ENCODE results near the gene PREPL.
A peak's percentile ranks its signal among the peaks of the same experiment; 100 is the strongest.
"Not testable (repeated sequence)": the region's sequence is repeated elsewhere in the genome, so short reads cannot be mapped to it uniquely, and the experiment has no call there.

PREPL gene

DNA sequence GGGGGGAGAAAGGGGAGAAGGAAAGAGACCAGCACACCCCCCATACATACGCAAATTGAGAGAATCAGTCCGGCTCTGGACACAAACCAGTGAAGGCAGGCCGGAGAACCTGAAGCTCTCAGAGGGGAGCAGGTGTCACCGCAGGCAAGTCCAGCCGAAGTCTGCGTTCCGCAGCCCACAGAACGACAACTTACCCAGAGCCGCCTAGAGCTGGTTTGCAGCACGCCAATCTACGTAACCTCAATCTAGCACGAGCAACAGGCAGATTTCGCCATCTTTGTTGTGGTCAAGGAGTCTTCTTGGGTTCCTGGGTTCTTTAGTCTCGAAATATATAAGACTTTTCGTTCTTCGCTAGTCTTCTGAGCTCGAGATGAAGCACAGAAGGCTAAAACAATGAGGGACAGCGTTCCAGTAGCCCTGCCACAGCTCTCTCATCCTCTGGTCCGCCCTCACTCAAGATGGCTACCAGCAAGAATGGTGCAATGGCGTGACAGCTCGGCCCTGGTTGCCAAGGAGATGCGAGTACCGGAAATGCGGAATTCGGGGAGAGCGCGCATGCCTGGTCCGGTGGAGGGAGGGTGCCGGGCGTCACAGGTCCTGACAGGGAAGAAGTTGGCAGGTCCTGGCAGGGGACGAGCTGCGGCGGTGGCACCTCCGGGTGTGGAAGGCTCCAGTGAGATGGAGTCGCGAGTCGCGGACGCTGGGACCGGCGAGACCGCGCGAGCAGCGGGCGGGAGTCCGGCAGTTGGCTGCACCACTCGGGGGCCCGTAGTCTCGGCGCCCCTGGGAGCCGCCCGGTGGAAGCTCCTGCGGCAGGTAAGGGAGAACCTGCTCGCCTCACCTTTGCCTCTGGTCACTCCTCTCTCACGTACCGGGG, at the start of gene PREPL, which contains the start of gene CAMKMT:
Gene PREPL, minus strand, starts transcription at position 165 of the 877 bp plus-strand sequence. CDS start 15,152 bp downstream, outside the sequence.
Gene CAMKMT, plus strand, starts transcription at position 618 of the 877 bp plus-strand sequence.
- DNase-seq: peak; percentile 96 to 97

- no peak for DNase-seq
These were observed 37.1 kb upstream of the PREPL start for GRCh38 chr2:44398243-44398897.

DNA sequence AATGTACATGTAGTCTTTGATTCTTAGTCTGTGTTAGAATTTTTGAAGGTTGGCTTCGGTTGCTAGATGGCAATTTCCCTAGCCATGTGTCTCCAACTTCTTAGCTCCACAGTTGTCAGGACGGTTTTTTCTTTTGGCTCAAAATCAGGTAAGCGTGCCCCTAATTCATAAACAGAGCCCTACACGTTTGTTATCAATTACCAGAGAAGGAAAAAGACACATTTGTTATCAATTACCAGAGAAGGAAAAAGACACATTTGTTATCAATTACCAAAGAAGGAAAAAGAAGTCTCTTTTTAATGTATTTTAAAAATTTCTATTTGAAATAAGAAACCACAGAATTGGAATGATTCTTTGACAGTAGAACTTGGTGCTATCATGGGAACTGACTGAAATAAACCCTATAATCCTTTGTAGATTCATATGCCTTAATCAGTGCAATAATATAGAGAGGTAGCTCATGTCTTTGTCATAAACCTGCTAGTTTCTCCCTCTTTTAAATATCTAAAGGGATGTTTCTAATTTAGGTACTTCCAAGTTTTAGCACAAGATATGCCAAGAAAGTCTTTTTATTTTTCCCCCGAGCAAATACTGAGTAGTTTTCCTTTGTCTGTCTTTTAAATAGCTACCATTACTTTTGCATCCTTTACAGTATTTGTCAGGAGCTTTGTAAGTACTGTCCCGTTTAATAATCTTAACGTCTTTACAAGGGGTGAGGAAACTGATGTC, 36.3 kb upstream of the PREPL start:
- DNase-seq: no peak

- peak in 1 of 2 donors; percentile 19 for DNase-seq
These were observed 31.1 kb upstream of the PREPL start for GRCh38 chr2:44392338-44392943.

- no peak for DNase-seq
These were observed 28.6 kb upstream of the PREPL start for GRCh38 chr2:44389895-44390294.

- DNase-seq: no peak
These were observed 27.6 kb upstream of the PREPL start for GRCh38 chr2:44388877-44389276.

DNA sequence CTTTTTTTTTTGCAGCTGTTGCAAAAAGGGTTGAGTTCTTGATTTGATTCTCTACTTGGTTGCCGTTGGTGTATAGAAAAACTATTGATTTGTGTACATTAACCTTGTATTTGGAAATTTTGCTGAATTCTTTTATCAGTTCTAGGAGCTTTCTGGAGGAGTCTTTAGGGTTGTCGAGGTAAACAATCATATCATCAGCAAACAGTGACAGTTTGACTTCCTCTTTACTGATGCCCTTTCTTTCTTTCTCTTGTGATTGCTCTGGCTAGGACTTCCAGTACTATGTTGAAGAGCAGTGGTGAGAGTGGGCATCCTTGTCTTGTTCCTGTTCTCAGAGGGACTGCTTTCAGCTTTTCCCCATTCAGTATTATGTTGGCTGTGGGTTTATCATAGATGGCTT, 23.9 kb upstream of the PREPL start:
- not testable (repeated sequence) for DNase-seq

DNA sequence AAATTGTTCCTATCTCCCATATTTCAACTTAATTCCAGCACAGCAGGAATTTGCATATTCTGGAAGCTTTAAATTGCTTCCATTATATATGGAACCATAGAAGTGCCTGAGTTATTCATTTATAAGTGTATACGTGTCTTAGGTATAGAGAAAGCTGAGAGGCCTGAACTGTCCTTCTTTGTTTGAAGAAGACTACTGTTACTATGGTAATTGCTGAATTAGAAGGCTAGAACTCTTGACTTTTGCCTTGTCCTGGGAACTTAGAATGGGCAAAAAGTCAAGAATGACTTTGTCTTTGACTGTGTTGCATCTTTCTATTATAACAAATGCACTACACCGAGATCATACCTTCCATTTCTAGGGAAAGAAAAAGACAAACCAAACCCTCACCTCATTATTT, 16.2 kb upstream of the PREPL start:
- no peak for DNase-seq

DNA sequence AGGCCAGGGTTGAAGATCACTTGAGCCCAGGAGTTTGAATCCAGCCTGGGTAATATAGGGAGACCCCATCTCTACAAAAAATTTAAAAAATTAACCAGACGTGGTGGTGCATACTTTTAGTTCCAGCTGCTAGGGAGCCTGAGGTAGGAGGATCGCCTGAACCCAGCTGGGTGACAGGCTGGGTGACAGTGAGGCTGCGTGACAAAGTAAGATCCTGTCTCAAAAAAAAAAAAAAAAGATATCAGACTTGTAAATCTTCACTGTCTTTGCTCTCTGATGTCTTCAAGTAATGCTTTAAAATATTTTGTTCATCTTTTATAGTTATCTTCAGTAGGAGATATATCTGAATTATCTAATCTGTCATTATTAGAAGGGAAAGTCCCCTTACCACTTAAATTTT, 11.0 kb upstream of the PREPL start:
- no peak for DNase-seq

GRCh38 chr2:44371445-44371844, 10.2 kb upstream of the PREPL start:
- DNase-seq: no peak

- no peak for DNase-seq
These were observed 8.1 kb upstream of the PREPL start for GRCh38 chr2:44369392-44369791.

DNA sequence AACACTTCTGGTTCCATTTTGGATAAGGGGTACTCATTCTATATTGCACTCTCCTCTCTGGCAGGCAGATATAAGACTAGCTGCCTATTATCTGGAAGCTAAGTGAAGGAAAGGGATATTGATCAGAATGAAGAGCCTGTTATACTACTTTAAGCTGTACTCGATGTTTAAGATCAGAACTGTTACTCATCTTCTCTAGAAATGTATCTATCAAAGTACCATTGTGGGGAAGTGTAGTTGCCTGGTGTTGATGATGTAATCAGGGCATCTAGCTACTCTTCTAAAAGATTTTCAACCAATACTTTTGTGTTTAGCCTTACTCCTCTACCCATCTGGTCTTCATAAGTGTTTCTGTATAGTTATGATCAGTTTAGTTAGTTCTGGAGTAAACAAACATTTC, 6.3 kb upstream of the PREPL start:
- DNase-seq: no peak

DNA sequence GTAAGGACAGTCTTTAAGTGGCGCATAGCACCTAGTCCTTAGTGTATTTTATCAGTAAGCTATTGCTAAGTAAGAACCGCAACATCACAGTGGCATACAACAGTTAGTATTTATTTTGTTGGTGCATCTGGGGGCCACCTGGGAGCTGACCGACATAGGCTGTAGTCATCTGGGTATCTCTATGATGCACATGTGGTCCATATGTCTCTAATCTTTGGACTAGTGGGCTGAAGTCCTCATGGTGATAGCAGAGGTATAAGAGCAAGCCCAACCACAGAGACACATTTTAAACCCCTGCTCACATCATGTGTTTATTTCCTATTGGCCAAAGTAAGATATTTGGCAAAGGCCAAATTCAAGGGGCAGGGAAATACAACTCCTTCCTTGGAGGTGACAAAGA, 3.3 kb upstream of the PREPL start:
- DNase-seq: no peak

DNA sequence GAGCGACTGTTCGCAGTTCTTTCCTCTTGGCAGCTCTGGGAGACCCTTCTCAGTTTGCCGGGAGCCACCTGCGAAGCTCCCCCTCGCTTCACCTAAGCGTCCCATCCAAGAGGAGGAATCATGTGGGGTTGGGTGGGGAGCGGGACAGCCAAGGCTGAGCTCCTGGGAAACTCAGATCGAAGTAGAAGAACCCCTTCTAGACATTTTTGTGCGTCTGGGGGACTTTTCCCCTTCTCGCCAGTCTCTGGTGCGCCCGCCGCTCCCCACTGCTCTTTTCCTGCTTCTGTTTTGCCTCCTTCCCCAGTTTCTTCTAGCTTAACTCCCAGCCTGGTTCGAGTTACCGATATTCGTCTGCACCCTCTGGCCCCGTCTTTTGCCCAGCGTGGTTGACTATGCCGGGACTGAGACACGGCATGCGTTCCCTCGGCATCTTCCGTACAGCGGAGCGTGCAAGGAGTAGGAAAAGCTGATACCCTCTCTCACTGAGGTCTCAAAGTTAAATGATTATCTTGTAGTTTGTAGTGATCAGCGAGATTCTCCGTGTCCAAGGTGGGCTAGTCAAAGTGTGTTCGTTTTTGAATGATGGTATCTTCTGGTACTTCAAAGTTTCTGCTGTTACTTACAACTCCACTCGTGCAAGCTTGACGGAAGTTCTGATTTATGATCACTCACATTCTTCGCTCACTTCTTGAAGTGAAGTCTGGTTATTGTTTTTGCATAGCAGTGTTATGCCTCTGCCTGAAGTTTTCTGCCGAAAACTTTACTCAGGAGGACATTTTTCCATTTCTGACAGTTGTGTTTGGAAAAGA, 1.1 kb upstream of the PREPL start:
- peak; percentile 49 to 55 for DNase-seq

DNA sequence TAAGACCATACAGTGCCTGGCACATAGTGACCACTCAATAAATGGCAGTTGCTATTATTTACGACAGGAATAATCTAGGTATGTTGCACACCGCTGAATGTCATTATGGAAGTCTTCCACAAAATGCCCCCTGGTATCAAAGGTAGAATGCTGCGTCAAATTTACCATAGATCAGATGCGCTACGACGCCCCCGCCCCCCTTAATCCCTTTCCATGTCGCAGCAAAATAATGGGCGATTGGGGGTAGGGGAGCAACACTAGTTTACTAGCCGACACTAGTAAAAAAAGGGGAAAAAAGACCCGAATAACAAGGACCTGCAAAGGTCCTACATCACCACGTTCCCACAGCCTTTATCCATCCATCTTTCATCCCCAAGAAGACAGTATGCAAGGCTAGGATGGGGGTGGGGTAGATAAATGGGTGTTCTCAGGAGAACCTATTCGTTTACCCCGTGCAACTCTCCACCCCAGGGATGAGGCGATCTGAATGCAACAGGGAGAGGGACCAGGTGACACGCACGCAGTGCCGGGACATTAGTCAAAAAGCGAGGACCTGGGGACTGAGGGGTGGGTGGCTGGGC, 455 bp downstream of the PREPL start:
- DNase-seq: no peak

DNA sequence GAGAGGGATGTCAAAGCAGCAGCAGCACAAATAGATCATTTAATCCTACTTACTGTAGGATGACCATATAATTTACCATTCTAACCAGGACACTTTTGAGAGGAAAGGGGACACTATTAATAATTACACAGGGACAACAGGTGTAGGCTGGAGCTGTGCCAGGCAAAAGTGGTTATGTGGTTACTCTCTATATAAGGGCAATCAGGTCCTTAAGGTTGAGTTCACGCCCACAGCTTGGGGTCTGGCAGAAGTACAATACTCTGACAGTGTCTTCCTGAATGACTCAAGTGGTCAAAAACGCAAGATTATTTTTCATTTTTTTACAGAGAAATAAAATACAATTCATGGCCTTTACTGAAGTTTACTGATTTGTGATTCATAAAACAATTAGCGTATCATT, 2.8 kb downstream of the PREPL start:
- DNase-seq: no peak

GRCh38 chr2:44354761-44355160, 6.5 kb downstream of the PREPL start:
- DNase-seq: no peak

DNA sequence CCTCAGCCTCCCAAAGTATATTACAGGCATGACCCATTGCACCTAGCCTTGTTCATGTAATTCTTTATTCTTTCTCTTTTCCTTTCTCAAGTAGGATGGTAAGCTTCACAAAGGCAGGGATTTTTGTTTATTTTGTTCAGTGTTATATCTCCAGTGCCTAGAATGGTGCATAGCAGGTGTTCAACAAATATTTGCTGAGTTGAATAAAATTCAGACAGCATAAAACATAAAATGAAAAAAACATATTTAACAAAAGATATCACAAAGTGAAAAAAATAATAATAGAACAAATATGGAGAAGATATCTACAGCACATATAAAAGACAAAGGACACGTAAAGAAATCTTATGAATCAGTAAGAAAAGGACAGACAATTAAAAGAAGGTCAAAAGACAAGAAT, 8.8 kb downstream of the PREPL start:
- no peak for DNase-seq

DNA sequence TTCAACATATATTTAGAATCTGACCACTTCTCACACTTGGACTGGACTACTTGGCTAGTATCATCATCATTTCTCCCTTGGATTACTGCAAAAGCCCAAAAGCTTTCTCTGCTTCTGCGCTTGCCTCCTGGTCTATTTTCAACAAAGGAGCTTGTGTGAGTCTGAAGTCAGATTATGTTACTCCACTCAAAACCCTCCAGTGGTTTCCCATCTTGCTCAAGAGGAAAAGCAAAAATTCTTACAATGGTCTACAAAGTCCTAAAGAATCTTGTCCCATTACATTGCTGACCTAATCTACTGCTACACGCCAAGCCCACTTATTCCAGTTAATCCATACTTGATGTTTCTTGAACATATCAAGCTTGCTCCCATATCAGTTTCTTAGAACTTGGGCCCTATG, 9.6 kb downstream of the PREPL start:
- DNase-seq: no peak

GRCh38 chr2:44351088-44351487, 10.2 kb downstream of the PREPL start:
- DNase-seq: no peak

DNA sequence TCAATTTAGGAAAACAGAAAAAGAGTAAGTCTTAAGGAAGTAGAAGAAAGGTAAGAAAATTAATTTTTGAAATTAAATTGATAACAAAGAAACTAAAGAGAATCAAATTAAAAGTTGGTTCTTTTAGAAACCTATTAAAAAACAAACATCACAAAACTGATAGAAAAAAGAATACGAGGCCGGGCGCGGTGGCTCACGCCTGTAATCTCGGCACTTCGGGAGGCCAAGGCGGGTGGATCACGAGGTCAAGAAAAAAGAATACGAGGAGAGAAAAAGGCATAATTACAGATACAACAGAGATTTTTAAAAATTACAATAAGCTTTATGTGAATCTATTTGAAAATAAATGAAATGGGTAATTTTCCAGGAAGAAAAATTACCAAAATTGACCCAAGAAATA, 11.8 kb downstream of the PREPL start:
- DNase-seq: no peak

- DNase-seq: no peak
These were observed 12.9 kb downstream of the PREPL start for GRCh38 chr2:44348400-44348799.
